PFSK-1 (cell line): Measurements from ENCODE around the gene SLC2A10.

ENCODE experiments used
- FOXP2 ChIP-seq: optimal IDR thresholded peaks from 2 replicates; pipeline ENCODE3; 2011; ENCODE audit warnings: borderline replicate concordance, control low read depth, inconsistent platforms; ENCODE audit not compliant: insufficient read depth; ENCODE audit errors: extremely low read length, extremely low read depth
- POLR2AphosphoS5 ChIP-seq: IDR thresholded peaks from 2 replicates; pipeline ENCODE4 v1.6.1; 2012; ENCODE audit warnings: low read depth, mild to moderate bottlenecking, control low read depth, low read length, moderate library complexity
- SIN3A ChIP-seq: IDR thresholded peaks from 2 replicates; pipeline ENCODE4 v1.6.1; 2012; ENCODE audit warnings: mild to moderate bottlenecking, low read length, moderate library complexity, borderline replicate concordance; ENCODE audit not compliant: insufficient read depth
- TAF1 ChIP-seq: IDR thresholded peaks from 2 replicates; pipeline ENCODE4 v1.6.1; 2012; ENCODE audit warnings: low read length, control low read depth, borderline replicate concordance; ENCODE audit not compliant: insufficient read depth
- TF ChIP-seq, protein P1 (sequence below), 2 experiments: IDR thresholded peaks; 2 replicates each; pipeline versions ENCODE4 v1.6.1 to v1.8.0; 2011 to 2012; ENCODE audit warnings: low read depth in 2 of 2, low read length in 2 of 2, control low read depth in 1 of 2, inconsistent platforms in 1 of 2, mild to moderate bottlenecking in 1 of 2, moderate library complexity in 1 of 2; ENCODE audit not compliant: insufficient read depth in 1 of 2

DNA sequence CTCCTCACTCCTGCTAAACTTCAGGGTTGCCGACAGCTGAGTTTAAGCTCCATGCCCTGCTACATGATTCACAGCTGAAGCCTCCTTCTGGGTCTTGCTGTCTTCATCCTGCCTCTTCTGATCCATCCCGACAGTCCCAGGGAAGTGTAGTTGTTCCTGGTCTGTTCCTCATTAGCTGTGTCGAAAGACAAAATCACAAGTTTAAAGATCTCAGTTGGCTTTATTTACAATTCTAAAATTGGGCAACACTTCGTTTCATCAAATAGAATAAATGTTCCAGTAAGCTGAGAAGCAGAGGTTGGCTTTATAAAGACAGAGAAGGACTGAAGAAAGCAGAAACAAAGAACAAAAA is 4.1 kb upstream of the SLC2A10 start:
- TF ChIP-seq, protein P1, sequence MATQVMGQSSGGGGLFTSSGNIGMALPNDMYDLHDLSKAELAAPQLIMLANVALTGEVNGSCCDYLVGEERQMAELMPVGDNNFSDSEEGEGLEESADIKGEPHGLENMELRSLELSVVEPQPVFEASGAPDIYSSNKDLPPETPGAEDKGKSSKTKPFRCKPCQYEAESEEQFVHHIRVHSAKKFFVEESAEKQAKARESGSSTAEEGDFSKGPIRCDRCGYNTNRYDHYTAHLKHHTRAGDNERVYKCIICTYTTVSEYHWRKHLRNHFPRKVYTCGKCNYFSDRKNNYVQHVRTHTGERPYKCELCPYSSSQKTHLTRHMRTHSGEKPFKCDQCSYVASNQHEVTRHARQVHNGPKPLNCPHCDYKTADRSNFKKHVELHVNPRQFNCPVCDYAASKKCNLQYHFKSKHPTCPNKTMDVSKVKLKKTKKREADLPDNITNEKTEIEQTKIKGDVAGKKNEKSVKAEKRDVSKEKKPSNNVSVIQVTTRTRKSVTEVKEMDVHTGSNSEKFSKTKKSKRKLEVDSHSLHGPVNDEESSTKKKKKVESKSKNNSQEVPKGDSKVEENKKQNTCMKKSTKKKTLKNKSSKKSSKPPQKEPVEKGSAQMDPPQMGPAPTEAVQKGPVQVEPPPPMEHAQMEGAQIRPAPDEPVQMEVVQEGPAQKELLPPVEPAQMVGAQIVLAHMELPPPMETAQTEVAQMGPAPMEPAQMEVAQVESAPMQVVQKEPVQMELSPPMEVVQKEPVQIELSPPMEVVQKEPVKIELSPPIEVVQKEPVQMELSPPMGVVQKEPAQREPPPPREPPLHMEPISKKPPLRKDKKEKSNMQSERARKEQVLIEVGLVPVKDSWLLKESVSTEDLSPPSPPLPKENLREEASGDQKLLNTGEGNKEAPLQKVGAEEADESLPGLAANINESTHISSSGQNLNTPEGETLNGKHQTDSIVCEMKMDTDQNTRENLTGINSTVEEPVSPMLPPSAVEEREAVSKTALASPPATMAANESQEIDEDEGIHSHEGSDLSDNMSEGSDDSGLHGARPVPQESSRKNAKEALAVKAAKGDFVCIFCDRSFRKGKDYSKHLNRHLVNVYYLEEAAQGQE (IDR thresholded peaks at IDR 0.05; ENCODE audit: insufficient read depth in 1 of 2, low read depth in 2 of 2, low read length in 2 of 2) = no peak
- TF ChIP-seq POLR2AphosphoS5 (no peak), TAF1 (no peak), SIN3A (no peak), FOXP2 (no peak)
